HG03558 (cell line): ENCODE measurements around the gene CD48.
"Not testable (repeated sequence)": the region's sequence is repeated elsewhere in the genome, so short reads cannot be mapped to it uniquely, and the experiment has no call there.

Source experiments
- ATAC-seq: cut with Tn5 transposase; IDR thresholded peaks from one replicate; pipeline ENCODE4 v1.9.1; 2021; ENCODE audit warnings: moderate number of reproducible peaks; ENCODE audit not compliant: unreplicated experiment; ENCODE audit errors: extremely low read depth

CD48 gene

GRCh38 chr1:160658162-160658813 lies 53.3 kb downstream of the CD48 start:
- no peak for ATAC-seq

DNA sequence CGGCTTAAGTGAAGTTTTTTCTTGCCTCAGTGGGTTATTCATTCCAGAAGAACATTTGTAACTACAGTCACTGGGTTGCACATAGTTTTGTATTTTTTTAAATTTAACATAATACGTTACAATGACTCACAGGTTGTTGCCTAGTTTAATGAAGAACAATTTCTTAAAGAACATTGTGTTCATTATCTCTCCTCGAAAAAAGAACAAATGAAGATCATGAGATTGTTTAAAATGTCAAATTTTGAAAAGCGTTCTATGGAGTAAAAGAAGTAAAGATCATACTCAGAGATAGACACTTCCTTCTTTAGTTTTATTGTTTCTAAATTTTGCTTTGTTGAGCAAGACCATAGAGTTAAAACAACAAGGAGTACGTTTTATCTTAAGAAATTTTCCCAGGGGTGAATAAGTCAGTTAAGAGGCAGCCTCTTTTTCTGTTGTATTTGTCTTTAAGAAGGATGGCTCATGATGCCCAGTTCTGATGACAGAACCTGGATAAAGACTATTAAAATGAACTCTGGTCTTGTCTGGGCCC lies 54.3 kb downstream of the CD48 start:
- ATAC-seq, result no peak

DNA sequence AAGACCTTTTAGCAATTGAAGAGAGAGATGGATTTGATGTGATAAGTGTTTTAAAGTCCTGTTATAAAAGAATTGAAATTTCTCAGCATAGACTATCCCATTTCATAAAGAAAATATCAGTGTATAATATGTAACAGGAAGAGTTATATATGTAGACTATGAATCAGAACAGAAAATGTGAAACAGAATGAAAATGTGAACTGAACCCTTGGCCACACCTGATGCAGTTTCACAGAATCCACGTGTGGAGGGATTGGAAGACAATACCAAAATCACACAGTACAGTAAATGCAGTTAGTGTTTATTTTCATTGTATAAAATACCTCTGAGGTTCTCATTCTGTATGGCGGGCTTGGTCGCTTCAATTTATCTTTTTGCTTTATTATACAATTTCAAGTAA lies 54.9 kb downstream of the CD48 start:
- ATAC-seq, result no peak

DNA sequence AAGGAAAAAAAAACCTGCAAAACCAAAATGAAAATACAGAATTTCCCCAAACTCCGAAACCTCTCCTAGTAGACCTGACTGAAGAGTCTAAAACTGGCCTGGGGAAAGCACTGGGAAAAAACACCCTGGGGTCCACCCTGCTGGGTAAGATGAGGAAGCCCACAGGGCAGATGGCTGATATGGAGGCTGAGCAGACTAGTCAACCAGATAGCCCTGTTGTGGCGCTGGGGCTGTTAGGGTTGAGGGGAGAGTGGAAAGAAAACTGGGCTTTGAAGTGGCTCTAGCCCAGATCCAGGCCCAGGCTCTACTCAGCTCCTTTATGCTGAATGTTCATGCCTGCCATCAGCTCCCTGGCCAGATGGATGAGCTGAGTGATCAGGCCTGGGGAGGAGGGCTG lies 58.0 kb downstream of the CD48 start:
- no peak for ATAC-seq

GRCh38 chr1:160652924-160653619 lies 58.5 kb downstream of the CD48 start:
- no peak for ATAC-seq

DNA sequence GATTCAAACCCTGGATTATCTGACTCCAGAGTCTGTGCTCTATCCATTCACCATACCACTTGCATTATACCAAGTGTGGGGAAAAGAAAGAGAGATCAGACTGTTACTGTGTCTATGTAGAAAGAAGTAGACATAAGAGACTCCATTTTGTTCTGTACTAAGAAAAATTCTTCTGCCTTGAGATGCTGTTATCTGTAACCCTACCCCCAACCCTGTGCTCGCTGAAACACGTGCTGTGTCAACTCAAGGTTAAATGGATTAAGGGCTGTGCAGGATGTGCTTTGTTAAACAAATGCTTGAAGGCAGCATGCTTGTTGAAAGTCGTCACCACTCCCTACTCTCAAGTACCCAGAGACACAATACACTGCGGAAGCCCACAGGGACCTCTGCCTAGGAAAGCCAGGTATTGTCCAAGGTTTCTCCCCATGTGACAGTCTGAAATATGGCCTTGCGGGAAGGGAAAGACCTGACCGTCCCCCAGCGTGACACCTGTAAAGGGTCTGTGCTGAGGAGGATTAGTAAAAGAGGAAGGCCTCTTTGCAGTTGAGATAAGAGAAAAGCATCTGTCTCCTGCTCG lies 59.5 kb downstream of the CD48 start:
- not testable (repeated sequence) for ATAC-seq

DNA sequence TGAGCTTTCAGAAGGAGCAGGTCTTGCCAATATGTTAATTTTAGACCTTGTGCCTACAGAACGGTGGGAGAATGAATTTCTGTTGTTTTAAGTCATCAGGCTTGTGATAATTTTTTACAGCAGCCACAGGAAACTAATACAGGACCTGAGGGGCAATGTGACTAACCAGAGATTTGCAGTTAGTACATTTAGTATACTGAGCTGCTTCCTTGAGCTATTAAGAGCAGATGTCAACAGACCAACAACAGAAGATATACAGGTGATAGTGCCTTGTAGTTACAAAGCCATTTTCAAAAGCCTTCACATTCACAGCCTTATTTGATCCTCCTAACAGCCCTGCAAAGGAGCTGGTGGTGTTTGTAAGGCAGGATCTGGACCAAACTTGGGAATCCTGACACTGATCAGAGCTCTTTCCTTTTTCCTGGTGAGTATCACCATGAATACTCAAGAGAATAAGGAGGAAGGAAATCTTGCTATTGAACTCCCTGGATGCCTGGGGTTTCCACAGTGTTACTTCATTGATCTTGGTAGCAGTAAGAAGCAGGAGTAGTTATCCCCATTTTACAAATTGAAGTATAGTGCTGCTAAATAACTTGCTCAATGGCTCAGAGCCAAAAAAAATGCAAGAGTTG lies 60.1 kb downstream of the CD48 start:
- ATAC-seq, result no peak

DNA sequence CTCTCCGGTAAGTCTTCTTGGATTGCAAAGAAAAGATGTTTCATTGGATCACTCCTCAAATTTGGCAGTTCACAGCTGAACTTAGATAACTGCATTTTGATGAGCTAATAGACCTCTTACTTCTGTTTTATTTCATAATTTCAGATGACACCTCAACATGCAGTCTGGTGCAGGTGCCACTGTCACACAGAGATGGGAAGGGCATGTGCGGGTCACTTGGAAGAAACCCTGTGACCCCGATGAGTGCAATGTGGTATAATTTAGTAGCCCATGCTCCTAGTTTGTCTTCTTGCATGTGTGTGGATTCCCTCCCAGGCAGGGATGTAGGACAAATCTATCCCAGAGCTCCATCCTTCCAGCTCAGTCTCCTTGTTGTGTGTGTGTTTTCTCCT lies 64.3 kb downstream of the CD48 start:
- no peak for ATAC-seq

DNA sequence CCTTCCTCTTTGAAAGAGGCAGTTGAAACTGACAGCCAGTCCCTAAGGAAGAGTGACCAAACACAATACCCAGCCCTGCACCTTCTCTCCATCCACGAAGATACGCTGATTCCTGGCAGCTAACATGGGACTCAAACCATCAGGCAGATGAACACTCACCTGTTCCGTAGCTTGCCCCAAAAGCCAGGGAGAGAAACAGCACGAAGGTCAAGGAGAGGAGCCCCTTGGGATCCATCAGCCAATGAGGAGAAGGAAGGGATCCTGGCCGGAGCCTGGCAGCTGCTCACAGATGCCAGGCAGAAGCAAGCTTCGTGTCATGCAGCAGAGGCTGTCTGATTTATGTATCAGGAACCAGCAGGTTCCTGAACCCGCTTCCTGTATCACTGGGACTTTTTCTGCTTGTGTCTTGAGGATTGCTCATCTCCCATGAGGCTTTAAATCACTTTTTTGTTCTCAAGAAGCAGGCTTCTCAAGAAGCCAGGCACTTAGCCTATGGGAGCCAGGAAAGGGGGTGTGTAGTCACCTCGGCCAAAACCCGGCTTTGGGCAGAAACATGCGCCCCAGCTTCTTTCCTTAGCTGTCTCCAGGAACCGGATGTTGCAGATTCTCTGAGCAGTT lies 64.8 kb downstream of the CD48 start, which contains the start of gene SLAMF1:
TSS of gene SLAMF1 (minus strand) at position 334 of the 618 bp plus-strand sequence. CDS start at position 235, 99 bp downstream.
- peak; percentile 44 for ATAC-seq

- ATAC-seq, result no peak
Measured at GRCh38 chr1:160646180-160646579, 65.4 kb downstream of the CD48 start.

- ATAC-seq, result no peak
Measured at GRCh38 chr1:160645386-160646130, 66.1 kb downstream of the CD48 start.

DNA sequence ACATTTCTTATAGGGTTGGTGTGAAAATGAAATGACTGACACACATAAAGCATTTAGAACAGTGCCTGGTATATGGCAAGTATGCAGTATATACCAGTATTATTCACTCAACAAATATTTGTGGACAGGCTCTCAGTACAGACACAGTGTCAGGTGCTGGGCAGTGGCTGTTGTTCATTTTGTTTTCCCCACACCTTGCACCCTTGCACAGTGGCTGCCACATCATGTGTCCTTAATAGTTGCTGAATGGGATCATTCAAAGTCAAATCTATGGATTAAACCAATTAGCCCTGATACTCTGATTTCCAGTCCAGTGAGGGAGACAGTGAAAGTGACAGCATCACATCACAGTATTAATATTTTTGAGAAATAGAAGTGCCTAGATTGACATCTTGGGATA lies 67.2 kb downstream of the CD48 start:
- no peak for ATAC-seq

DNA sequence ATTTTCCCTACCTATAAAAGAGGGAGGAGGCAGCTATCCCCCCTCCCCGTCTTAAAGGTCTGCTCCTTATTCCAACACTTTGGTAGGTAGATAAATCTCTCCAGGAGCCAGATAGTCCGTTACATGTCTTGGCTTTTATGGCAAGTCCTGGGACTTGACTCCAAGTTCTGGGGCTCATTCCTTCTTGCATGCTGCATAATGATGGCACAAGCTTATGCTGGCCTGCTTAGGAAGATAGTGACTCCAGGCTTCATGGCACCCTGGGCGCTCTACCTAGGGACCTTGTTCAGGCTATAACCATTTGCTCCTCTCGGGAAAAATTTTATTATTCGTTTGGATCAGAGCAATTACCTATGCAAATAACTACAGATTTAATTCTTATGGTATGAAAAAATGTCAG lies 68.5 kb downstream of the CD48 start:
- no peak for ATAC-seq

- no peak for ATAC-seq
Measured at GRCh38 chr1:160642281-160642644, 69.4 kb downstream of the CD48 start.

GRCh38 chr1:160641323-160642280 lies 70.0 kb downstream of the CD48 start:
- ATAC-seq, result no peak

GRCh38 chr1:160640359-160641123 lies 71.1 kb downstream of the CD48 start:
- no peak for ATAC-seq

GRCh38 chr1:160639652-160640051 lies 72.0 kb downstream of the CD48 start:
- no peak for ATAC-seq

- no peak for ATAC-seq
Measured at GRCh38 chr1:160638926-160639325, 72.7 kb downstream of the CD48 start.
